ENCODE results near the gene ELOVL3. TPM values are rescaled to one million over a fixed set of nuclear protein-coding genes. Genes with fewer than 3 reads are reported as not detected.

The ELOVL3 gene
- total and polyA plus RNA-seq, 2 of the 13 experiments (the other 11 are each of a cell fraction or from before 2014, with no cell fraction given): 0.58 to 0.69 TPM

GRCh38 chr10:102241032-102241443, 14.9 kb downstream of the ELOVL3 start (continued):
- TF ChIP-seq ARID5B (CRISPR knock-in tag; IDR thresholded peaks at IDR 0.05) (no peak), SNRNP70 (IDR thresholded peaks at IDR 0.05; ENCODE audit: low read depth, low read length) (no peak), ZNF331 (CRISPR knock-in tag; IDR thresholded peaks at IDR 0.05) (no peak), KDM1A (CRISPR knock-in tag; IDR thresholded peaks at IDR 0.05) (no peak), ZFYVE20 (CRISPR knock-in tag; IDR thresholded peaks at IDR 0.05; ENCODE audit: borderline replicate concordance, low read depth) (no peak), IKZF4 (CRISPR knock-in tag; IDR thresholded peaks at IDR 0.05; ENCODE audit: borderline replicate concordance, low read depth, not compliant biosample characterization) (no peak), SAFB2 (CRISPR knock-in tag; IDR thresholded peaks at IDR 0.05; ENCODE audit: borderline replicate concordance, low read depth) (no peak), NFAT5 (CRISPR knock-in tag; IDR thresholded peaks at IDR 0.05) (no peak), CEBPB (IDR thresholded peaks at IDR 0.05; ENCODE audit: borderline replicate concordance, low read depth, low read length) (no peak), ZNF318 (CRISPR knock-in tag; IDR thresholded peaks at IDR 0.05) (no peak)

Data from HepG2 (cell line).